Stimulated activated naive CD4-positive, alpha-beta T cell (primary cell): ENCODE data around the gene LSM7.
A peak's percentile ranks its signal among the peaks of the same experiment; 100 is the strongest.
"Not testable (repeated sequence)": the region's sequence is repeated elsewhere in the genome, so short reads cannot be mapped to it uniquely, and the experiment has no call there.

Experiments used
- DNase-seq, 6 experiments: peaks; one replicate each; lab custom pipeline; 2025; lab: John Stamatoyannopoulos, UW

The LSM7 gene

DNA sequence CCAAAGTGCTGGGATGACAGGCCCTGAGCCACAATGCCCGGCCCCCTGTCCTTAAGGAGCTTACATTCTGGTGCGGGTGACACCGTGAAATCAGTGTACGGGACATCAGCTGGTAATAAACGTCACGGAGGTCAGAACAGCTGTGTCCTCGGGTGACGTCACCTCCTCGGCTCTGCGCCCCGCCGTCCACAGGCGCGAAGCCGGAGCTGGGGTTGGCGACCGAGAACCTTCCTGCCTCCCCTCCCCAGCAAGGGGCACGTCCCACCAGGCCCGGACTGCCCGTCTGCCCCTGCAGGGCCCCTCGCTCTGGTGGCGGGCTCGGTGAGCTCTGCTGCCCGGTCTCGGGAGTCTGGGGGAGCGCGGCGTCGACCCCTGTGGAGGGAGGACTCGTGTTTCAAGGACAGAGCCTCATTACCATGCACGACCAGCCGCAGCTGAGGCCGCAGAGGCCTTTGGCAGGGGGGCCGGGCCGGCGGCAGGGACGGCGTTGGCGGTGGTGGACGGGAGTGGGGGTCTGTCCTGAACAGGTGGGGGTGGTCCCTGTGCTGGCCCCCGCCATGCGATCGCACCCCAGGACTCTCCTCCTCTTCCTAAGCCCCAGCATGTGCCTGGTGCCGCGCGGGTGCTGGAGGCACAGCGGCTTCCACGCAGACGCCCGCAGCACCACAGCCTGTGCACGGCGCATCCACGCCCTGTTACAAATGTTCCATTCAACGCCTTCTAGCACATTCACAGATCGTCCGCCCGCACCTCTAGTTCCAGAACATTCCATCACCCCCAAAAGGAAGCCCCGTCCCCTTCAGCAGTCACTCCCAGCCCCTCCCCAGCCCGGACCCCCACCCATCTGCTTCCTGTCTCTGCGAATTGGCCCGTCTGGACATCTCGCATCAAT is 25.8 kb downstream of the LSM7 start:
- peak in 3 of 6 experiments; percentile 15 to 38 (median 21) for DNase-seq

DNA sequence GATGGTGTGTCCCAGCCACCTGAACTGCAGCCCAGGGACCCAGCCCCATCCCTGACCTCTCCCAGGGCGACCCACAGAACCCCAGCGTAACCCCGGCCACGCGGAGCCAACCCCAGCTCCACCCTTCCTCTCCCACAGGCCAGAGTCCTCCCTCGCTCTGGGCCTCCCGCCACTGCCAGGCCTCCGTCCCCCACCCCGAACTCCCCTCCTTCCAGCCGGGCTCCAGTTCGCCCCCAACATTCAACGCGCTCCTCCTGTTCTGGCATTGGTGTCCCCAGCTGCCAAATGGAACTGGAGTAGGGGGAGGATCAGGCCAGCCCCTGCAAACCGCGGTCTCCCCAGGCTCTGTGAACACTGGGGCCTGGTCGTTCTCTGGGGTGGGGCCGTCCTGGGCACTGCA is 27.9 kb downstream of the LSM7 start:
- no peak for DNase-seq

DNA sequence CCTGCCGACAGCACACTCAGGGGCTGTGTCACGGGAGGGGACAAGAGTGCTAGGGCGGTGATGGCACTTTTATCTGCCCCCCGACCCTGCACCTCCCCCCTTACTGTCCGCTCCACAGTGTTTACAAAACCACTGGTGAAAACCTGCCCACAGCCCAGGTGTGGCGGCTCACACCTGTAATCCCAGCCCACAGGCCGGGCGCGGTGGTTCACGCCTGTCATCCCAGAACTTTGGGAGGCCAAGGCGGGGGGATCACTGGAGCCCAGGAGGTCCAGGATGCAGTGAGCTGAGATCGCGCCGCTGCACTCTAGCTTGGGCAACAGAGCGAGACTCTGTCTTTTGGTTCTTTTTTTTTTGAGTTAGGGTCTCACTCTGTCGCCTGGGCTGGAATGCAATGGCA is 32.2 kb downstream of the LSM7 start:
- no peak for DNase-seq

DNA sequence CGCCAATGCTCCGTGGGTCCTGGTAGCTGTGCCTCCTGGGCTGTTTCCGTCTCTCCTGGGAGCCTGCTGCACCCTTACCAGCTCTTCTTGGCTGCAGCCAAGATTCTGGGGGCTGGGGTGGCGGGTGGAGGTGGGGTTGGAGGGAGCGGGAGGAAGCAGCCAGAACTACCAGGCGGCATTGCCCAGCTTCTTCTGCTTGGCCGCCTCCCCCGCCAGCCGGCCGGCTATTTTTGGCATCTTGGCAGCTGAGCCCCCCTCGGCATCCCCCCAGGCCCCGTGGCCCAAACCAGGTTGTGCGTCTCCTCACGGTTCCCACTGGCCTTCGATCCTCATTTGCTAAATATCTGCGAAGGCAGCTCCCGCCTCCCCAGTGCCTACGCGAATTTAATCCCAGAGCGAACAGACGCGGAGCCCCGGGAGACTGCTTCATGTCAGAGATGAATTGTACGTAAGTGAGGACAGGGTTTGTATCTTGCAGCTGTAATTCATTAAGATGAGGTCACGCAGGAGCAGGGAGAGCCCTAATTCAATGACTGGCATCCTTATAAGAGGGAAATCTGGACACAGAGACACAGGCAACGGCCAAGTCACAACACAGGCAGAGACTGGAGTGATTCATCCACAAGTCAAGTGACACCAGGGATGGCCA is 33.6 kb downstream of the LSM7 start:
- DNase-seq = no peak

DNA sequence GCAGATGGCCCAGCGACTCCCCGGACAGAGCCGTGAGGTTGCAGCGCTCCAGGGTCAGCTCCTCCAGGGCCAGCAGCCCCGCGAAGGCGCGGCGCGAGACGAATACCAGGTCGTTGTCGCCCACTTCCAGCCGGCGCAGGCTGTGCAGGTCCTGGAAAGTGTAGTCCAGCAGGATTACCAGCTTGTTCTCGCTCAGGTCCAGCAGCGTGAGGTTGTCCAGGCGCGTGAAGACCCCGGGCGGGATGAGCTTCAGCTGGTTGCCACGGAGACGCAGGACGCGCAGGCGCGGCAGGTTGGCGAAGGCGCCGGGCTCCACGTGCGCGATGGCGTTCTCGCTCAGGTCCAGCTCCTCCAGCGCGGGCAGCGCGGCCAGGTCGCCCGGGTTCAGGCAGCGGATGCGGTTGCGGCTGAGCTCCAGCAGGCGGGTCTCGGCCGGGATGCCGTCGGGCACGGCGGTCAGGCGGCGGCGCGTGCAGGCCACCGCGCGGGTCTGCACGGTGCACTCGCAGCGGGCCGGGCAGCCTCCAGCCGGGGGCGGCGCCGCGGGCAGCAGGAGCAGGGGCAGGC is 37.1 kb downstream of the LSM7 start:
- no peak for DNase-seq

- DNase-seq = peak in 3 of 6 experiments; percentile 10 to 55 (median 53)
Measured at GRCh38 chr19:2290441-2291184, 37.8 kb downstream of the LSM7 start.

- DNase-seq = peak; percentile 28 to 77 (median 60)
Measured at GRCh38 chr19:2289714-2290435, 38.5 kb downstream of the LSM7 start.

- DNase-seq = peak in 1 of 6 experiments; percentile 52
Measured at GRCh38 chr19:2288818-2289713, 39.3 kb downstream of the LSM7 start.

DNA sequence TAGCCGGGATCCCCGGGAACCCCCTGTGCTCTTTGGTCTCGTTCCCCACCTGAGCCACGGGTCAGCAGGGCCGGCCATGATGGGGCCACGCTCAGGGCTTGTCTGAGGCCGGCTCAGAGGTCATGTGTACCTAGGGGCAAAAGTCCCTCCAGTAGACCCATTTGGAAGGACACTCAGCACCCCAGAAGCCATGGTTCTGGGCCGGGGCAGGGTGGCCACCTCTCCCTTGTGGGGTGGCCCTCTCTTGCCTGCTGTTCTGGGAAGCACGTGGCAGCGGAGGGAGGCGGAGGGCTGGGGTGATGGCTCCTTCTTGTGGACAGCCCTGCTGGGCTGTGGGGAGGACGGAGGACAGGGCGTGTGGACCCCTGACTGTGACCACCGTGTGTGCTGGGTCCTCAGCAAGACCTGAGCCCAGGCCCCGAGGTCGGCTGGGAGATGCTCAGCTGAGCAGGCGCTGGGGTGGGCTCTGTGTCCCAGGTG is 40.0 kb downstream of the LSM7 start:
- DNase-seq = no peak

DNA sequence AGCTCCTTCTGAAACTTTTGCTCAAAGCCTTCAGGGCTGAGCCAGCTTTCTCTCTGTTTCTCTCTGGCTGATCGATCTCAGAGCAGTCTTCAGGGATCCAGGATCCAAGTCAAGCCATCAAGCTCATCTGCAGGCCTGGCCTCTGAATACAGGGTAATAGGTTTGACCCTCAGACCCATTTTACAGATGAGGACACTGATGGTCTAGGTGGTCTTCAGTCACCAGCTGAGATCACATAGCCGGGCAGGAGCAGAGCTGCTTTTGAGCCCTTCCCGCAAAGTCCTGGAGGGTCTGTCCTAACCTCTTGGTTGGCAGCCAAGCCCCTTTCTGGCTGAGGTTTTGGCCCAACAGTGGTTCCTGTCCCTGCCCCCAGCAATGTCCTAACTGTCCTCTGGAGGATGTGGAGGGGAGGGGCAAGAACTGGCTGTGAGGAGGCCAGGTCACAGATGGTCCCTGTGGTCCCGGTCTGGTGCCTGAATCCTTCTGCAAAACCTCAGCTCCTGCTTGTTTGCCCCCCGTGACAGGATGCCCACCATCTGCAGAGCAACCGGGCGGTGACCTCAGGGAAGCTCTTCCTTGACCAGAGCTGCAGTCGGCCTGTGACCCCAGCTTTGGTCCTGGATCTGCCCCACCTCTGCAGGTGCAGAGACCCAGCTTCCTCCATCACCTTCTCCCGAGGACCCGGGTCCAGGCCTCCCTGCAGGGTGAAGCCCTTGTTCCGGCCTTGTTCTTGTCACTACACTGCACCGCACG is 40.6 kb downstream of the LSM7 start:
- no peak for DNase-seq

DNA sequence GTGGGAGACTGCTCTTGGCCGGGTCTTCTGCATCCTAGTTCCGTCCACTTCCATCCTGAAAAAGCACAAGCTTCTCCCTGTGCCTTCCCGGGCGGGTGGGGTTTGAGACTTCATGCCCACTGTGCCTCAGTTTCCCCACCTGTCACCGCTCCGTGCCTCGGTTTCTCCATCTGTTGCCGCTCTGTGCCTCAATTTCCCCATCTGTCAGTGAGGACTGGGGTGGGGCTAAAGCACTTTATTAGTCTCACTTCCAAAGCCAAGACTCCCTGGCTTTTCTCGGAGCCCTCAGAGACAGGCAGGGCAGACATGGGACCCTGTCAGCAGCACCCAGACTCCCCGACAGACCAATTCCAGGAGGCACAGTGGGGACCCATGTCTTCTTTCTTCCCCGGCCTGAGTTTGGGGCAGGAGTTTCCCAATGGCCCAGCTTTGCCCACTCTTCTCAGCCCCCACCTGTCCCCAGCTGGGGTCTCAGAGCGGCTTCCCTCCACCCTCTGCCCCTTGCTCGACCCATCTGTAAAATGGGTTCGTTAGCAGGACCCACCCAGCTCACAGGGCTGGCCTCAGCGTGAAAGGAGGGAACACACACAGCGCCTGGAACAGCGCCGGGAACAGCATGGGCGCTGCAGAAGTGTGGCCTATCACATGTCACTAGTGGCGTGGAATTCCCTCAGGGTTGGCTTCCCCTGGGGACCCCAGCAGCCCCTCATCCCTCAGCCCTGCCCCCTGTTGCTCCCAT is 41.8 kb downstream of the LSM7 start:
- DNase-seq = no peak

DNA sequence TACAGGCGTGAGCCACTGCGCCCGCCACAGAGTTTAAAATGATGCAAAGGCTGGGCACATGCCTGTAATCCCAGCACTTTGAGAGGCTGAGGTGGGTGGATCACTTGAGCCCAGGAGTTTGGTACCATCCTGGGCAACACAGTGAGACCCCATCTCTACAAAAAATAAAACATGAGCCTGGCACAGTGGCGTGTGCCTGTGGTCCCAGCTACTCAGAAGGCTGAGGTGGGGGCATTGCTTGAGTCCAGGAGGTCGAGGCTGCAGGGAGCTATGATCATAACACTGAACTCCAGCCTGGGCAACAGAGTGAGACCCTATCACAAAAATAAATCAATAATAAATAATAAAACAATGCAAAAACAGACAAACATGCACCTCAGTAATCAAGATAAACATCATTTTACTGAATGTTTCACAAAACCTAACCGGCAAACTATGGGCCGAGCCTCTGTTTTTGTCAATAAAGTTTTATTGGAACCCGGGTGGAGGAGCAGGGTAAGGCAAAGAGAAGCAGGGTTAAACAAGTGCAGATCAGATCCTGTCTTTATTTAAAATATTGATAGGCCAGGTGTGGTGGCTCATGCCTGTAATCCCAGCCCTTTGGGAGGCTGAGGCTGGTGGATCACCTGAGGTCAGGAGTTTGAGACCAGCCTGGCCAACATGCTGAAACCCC is 44.4 kb downstream of the LSM7 start:
- DNase-seq = no peak

- DNase-seq = no peak
Measured at GRCh38 chr19:2282862-2283237, 45.5 kb downstream of the LSM7 start.

GRCh38 chr19:2282062-2282861 is 46.1 kb downstream of the LSM7 start, which contains the start of gene PEAK3:
Gene PEAK3, minus strand, starts transcription at chr19:2282175. Its CDS starts 1,244 bp downstream, at chr19:2280931.
- peak in 1 of 6 experiments; percentile 36 for DNase-seq

DNA sequence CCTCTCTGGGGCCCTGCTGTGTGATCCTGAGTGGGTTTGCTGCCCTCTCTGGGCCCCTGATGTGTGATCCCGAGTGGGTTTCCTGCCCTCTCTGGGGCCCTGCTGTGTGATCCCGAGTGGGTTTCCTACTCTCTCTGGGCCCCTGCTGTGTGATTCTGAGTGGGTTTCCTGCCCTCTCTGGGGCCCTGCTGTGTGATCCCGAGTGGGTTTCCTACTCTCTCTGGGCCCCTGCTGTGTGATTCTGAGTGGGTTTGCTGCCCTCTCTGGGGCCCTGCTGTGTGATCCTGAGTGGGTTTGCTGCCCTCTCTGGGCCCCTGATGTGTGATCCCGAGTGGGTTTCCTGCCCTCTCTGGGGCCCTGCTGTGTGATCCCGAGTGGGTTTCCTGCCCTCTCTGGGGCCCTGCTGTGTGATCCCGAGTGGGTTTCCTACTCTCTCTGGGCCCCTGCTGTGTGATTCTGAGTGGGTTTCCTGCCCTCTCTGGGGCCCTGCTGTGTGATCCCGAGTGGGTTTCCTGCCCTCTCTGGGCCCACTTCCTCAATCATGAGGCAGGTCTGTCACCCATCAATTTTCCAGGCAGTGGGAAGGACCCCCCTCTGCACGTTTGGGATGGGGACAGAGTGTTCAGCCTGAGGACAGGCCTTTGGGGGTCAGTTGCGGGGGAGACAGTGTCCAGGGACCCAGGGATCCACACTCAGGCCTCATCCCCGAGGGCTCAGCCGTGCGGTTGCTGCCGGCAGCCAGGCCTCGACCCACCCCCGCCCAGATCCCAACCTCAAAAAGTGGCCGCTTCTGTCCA is 46.9 kb downstream of the LSM7 start:
- DNase-seq = not testable (repeated sequence)

- no peak for DNase-seq
Measured at GRCh38 chr19:2280633-2281264, 47.6 kb downstream of the LSM7 start.
